CD4-positive, alpha-beta T cell treated with Interleukin-6 at 100 ng/mL for 8 hours (primary cell): ENCODE measurements around the gene ITGB3.
"Not testable (repeated sequence)": the region's sequence is repeated elsewhere in the genome, so short reads cannot be mapped to it uniquely, and the experiment has no call there.

Experiments used
- DNase-seq: peaks from one replicate; pipeline ENCODE4 v3.0.0-alpha.2; 2020; ENCODE audit warnings: mixed read lengths, low spot score

The ITGB3 gene

GRCh38 chr17:47244697-47245096, 8.9 kb upstream of the ITGB3 start:
- DNase-seq: no peak

- no peak for DNase-seq
Measured at GRCh38 chr17:47246120-47246519, 7.5 kb upstream of the ITGB3 start.

- no peak for DNase-seq
Measured at GRCh38 chr17:47250855-47251254, 2.8 kb upstream of the ITGB3 start.

GRCh38 chr17:47251421-47251940, 2.1 kb upstream of the ITGB3 start:
- DNase-seq: no peak

- no peak for DNase-seq
Measured at GRCh38 chr17:47252209-47252608, 1.4 kb upstream of the ITGB3 start.

- DNase-seq: no peak
Measured at GRCh38 chr17:47252766-47253512, 688 bp upstream of the ITGB3 start.

- DNase-seq: no peak
Measured at GRCh38 chr17:47254403-47254943, 846 bp downstream of the ITGB3 start.

- DNase-seq: no peak
Measured at GRCh38 chr17:47257651-47258339, 4.2 kb downstream of the ITGB3 start.

GRCh38 chr17:47262586-47262985, 9.0 kb downstream of the ITGB3 start:
- no peak for DNase-seq

GRCh38 chr17:47264166-47264565, 10.5 kb downstream of the ITGB3 start:
- no peak for DNase-seq

- DNase-seq: no peak
Measured at GRCh38 chr17:47265983-47266541, 12.4 kb downstream of the ITGB3 start.

- no peak for DNase-seq
Measured at GRCh38 chr17:47266782-47267181, 13.2 kb downstream of the ITGB3 start.

- no peak for DNase-seq
Measured at GRCh38 chr17:47267354-47267828, 13.8 kb downstream of the ITGB3 start.

GRCh38 chr17:47268964-47269363, 15.3 kb downstream of the ITGB3 start:
- DNase-seq: not testable (repeated sequence)

- DNase-seq: not testable (repeated sequence)
Measured at GRCh38 chr17:47269561-47270280, 16.1 kb downstream of the ITGB3 start.

GRCh38 chr17:47270946-47271705, 17.5 kb downstream of the ITGB3 start:
- DNase-seq: no peak

GRCh38 chr17:47272491-47272890, 18.9 kb downstream of the ITGB3 start:
- DNase-seq: no peak

GRCh38 chr17:47273245-47273644, 19.6 kb downstream of the ITGB3 start:
- DNase-seq: no peak

GRCh38 chr17:47274319-47275069, 20.9 kb downstream of the ITGB3 start:
- no peak for DNase-seq

- DNase-seq: no peak
Measured at GRCh38 chr17:47275245-47275984, 21.8 kb downstream of the ITGB3 start.
